HEK293 (cell line): ENCODE measurements around the gene EDARADD.
A peak's percentile ranks its signal among the peaks of the same experiment; 100 is the strongest.

Experiments
- CTCF ChIA-PET: fragments of 350-600 bp; formaldehyde crosslinking; extraction: SDS; loops from one replicate; lab custom pipeline; 2021; ENCODE audit warnings: antibody characterized with exemption; lab: Yijun Ruan, JAX
- POLR2A ChIA-PET: fragments of 300-600 bp; formaldehyde crosslinking; extraction: SDS; loops from one replicate; lab custom pipeline; 2020; ENCODE audit warnings: antibody characterized with exemption, inconsistent platforms; lab: Yijun Ruan, JAX
- H3K27ac ChIP-seq: fragments of 200-500 bp; sonication (Bioruptor generic); 2 replicates; pipeline ENCODE4 v1.5.1; 2014; ENCODE audit warnings: low read depth, low read length, control low read depth, inconsistent platforms; ENCODE audit errors: extremely low read depth
- H3K36me3 ChIP-seq, 2 experiments: fragments of 200-500 bp in 1 of 2; sonication (Bioruptor generic) in 1 of 2; 1 replicate in 1 of 2; 2 replicates in 1 of 2; pipeline ENCODE4 v1.5.1; 2014 to 2017; ENCODE audit warnings: inconsistent platforms in 2 of 2, low read length in 2 of 2; ENCODE audit not compliant: control insufficient read depth in 2 of 2, insufficient read depth in 1 of 2
- H3K4me1 ChIP-seq: fragments of 200-500 bp; sonication (Bioruptor generic); 2 replicates; pipeline ENCODE4 v1.5.1; 2014; ENCODE audit warnings: mild to moderate bottlenecking, low read length, inconsistent platforms; ENCODE audit not compliant: control insufficient read depth, insufficient read depth
- H3K4me3 ChIP-seq: 2 replicates; pipeline ENCODE4 v1.5.1; 2011; ENCODE audit warnings: low read depth, mild to moderate bottlenecking, control low read depth, low read length, moderate library complexity
- H3K9me3 ChIP-seq: fragments of 200-500 bp; sonication (Bioruptor generic); 2 replicates; pipeline ENCODE4 v1.5.1; 2014; ENCODE audit warnings: low read depth, low read length, inconsistent platforms; ENCODE audit not compliant: control insufficient read depth, insufficient read depth
- EGR2 ChIP-seq: fragments of 450-650 bp; formaldehyde crosslinking; IDR thresholded peaks from 2 replicates; pipeline ENCODE4 v1.5.1; 2016; ENCODE audit warnings: low read depth, missing biosample characterization, missing genetic modification characterization
- FEZF1 ChIP-seq: fragments of 450-650 bp; formaldehyde crosslinking; IDR thresholded peaks from 2 replicates; pipeline ENCODE4 v1.5.1; 2016; ENCODE audit warnings: missing biosample characterization, missing genetic modification characterization
- KLF8 ChIP-seq: fragments of 450-650 bp; formaldehyde crosslinking; IDR thresholded peaks from 2 replicates; pipeline ENCODE4 v1.5.1; 2016; ENCODE audit warnings: missing biosample characterization, missing genetic modification characterization
- PRDM1 ChIP-seq: fragments of 450-650 bp; formaldehyde crosslinking; IDR thresholded peaks from 2 replicates; pipeline ENCODE4; 2016; ENCODE audit warnings: missing biosample characterization, missing genetic modification characterization
- SALL2 ChIP-seq: fragments of 450-650 bp; formaldehyde crosslinking; IDR thresholded peaks from 2 replicates; pipeline ENCODE4 v1.5.0; 2017; ENCODE audit warnings: missing biosample characterization, mild to moderate bottlenecking, missing genetic modification characterization, borderline replicate concordance
- ZBTB17 ChIP-seq: fragments of 450-650 bp; formaldehyde crosslinking; IDR thresholded peaks from 2 replicates; pipeline ENCODE4 v1.5.1; 2016; ENCODE audit warnings: missing biosample characterization, missing genetic modification characterization
- ZFP69B ChIP-seq: fragments of 450-650 bp; formaldehyde crosslinking; IDR thresholded peaks from 2 replicates; pipeline ENCODE4 v1.5.1; 2016; ENCODE audit warnings: missing biosample characterization, missing genetic modification characterization
- ZNF138 ChIP-seq: fragments of 450-650 bp; formaldehyde crosslinking; IDR thresholded peaks from 2 replicates; pipeline ENCODE4 v1.5.1; 2016; ENCODE audit warnings: missing biosample characterization, missing genetic modification characterization, borderline replicate concordance
- ZNF175 ChIP-seq: fragments of 450-650 bp; formaldehyde crosslinking; IDR thresholded peaks from 2 replicates; pipeline ENCODE4 v1.5.1; 2016; ENCODE audit warnings: missing biosample characterization, missing genetic modification characterization
- ZNF248 ChIP-seq: fragments of 450-650 bp; formaldehyde crosslinking; IDR thresholded peaks from 2 replicates; pipeline ENCODE4 v1.5.1; 2017; ENCODE audit warnings: missing biosample characterization, missing genetic modification characterization
- ZNF311 ChIP-seq: fragments of 450-650 bp; formaldehyde crosslinking; IDR thresholded peaks from 2 replicates; pipeline ENCODE4 v1.5.1; 2017; ENCODE audit warnings: missing biosample characterization, missing genetic modification characterization, borderline replicate concordance
- ZNF37A ChIP-seq: fragments of 450-650 bp; IDR thresholded peaks from 2 replicates; pipeline ENCODE4 v1.5.1; 2018; ENCODE audit warnings: missing biosample characterization, missing genetic modification characterization
- ZNF510 ChIP-seq: fragments of 450-650 bp; formaldehyde crosslinking; IDR thresholded peaks from 2 replicates; pipeline ENCODE4 v1.5.1; 2018; ENCODE audit warnings: mild to moderate bottlenecking, missing genetic modification characterization, missing biosample characterization; ENCODE audit not compliant: insufficient replicate concordance
- ZNF555 ChIP-seq: fragments of 450-650 bp; formaldehyde crosslinking; conservative IDR thresholded peaks from 2 replicates; pipeline ENCODE4 v1.5.1; 2017; ENCODE audit warnings: missing biosample characterization, mild to moderate bottlenecking, missing genetic modification characterization, inconsistent platforms
- ZNF558 ChIP-seq: fragments of 450-650 bp; formaldehyde crosslinking; IDR thresholded peaks from 2 replicates; pipeline ENCODE4 v1.5.1; 2016; ENCODE audit warnings: missing biosample characterization, missing genetic modification characterization
- ZNF560 ChIP-seq: fragments of 450-650 bp; formaldehyde crosslinking; IDR thresholded peaks from 2 replicates; pipeline ENCODE4 v1.5.1; 2017; ENCODE audit warnings: missing biosample characterization, missing genetic modification characterization, borderline replicate concordance
- ZNF571 ChIP-seq: fragments of 450-650 bp; formaldehyde crosslinking; IDR thresholded peaks from 2 replicates; pipeline ENCODE4 v1.5.0; 2017; ENCODE audit warnings: missing biosample characterization, missing genetic modification characterization
- ZNF621 ChIP-seq: fragments of 450-650 bp; formaldehyde crosslinking; IDR thresholded peaks from 2 replicates; pipeline ENCODE4 v1.5.1; 2017; ENCODE audit warnings: missing biosample characterization, missing genetic modification characterization
- ZNF654 ChIP-seq: fragments of 450-650 bp; formaldehyde crosslinking; IDR thresholded peaks from 2 replicates; pipeline ENCODE4 v1.5.1; 2016; ENCODE audit warnings: low read depth, missing biosample characterization, missing genetic modification characterization
- ZNF660 ChIP-seq: fragments of 450-650 bp; IDR thresholded peaks from 2 replicates; pipeline ENCODE4 v1.5.1; 2018; ENCODE audit warnings: missing biosample characterization, mild to moderate bottlenecking, missing genetic modification characterization
- ZNF791 ChIP-seq: fragments of 450-650 bp; formaldehyde crosslinking; IDR thresholded peaks from 2 replicates; pipeline ENCODE4 v1.5.1; 2016; ENCODE audit warnings: missing biosample characterization, missing genetic modification characterization
- ZXDB ChIP-seq: fragments of 450-650 bp; formaldehyde crosslinking; IDR thresholded peaks from 2 replicates; pipeline ENCODE4 v1.5.1; 2016; ENCODE audit warnings: missing biosample characterization, missing genetic modification characterization
- TF ChIP-seq, protein P1 (sequence below): fragments of 450-650 bp; formaldehyde crosslinking; IDR thresholded peaks from 2 replicates; pipeline ENCODE4 v1.5.1; 2016; ENCODE audit warnings: missing biosample characterization, missing genetic modification characterization
- TF ChIP-seq, protein P2 (sequence below): fragments of 450-650 bp; formaldehyde crosslinking; IDR thresholded peaks from 2 replicates; pipeline ENCODE4 v1.5.1; 2016; ENCODE audit warnings: missing biosample characterization, missing genetic modification characterization
- TF ChIP-seq, protein P3 (sequence below): fragments of 450-650 bp; formaldehyde crosslinking; IDR thresholded peaks from 2 replicates; pipeline ENCODE4 v1.5.1; 2016; ENCODE audit warnings: missing biosample characterization, missing genetic modification characterization, low read depth
- TF ChIP-seq, protein P4 (sequence below): fragments of 450-650 bp; formaldehyde crosslinking; IDR thresholded peaks from 2 replicates; pipeline ENCODE4 v1.5.1; 2016; ENCODE audit warnings: missing biosample characterization, missing genetic modification characterization

Gene EDARADD

DNA sequence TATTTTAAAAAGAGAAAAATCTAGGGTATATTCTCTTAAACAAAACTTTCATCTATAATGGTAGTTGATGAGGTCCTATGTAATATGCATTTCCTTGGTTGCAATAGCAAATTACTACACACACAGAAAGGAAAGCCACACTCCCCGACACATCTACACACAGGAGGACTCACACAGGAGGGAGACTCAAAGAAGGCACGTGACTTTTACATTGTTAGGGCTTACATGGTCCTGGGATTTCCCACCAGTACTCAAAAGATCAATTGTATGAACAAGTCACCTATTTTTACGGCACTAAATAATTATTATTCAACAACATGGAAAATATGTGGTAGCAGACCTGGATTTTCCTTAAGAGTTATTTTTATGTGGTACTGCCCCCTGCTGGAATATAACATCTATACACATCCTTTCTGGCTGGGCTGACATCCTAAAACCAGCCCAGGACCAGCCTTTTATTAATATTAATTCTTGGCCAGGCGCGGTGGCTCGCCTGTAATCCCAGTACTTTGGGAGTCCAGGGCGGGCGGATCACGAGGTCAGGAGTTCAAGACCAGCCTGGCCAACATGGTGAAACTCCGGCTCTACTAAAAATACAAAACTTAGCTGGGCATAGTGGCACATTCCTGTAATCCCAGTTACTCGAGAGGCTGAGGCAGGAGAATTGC is 95.8 kb downstream of the EDARADD start (continued):
- TF ChIP-seq, protein P1, sequence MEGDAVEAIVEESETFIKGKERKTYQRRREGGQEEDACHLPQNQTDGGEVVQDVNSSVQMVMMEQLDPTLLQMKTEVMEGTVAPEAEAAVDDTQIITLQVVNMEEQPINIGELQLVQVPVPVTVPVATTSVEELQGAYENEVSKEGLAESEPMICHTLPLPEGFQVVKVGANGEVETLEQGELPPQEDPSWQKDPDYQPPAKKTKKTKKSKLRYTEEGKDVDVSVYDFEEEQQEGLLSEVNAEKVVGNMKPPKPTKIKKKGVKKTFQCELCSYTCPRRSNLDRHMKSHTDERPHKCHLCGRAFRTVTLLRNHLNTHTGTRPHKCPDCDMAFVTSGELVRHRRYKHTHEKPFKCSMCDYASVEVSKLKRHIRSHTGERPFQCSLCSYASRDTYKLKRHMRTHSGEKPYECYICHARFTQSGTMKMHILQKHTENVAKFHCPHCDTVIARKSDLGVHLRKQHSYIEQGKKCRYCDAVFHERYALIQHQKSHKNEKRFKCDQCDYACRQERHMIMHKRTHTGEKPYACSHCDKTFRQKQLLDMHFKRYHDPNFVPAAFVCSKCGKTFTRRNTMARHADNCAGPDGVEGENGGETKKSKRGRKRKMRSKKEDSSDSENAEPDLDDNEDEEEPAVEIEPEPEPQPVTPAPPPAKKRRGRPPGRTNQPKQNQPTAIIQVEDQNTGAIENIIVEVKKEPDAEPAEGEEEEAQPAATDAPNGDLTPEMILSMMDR (tag by site-specific recombination): peak; percentile 37; the same call in 1 of the 2 replicates
- no peak for TF ChIP-seq ZNF248 (tag by site-specific recombination)
- TF ChIP-seq, protein P2, sequence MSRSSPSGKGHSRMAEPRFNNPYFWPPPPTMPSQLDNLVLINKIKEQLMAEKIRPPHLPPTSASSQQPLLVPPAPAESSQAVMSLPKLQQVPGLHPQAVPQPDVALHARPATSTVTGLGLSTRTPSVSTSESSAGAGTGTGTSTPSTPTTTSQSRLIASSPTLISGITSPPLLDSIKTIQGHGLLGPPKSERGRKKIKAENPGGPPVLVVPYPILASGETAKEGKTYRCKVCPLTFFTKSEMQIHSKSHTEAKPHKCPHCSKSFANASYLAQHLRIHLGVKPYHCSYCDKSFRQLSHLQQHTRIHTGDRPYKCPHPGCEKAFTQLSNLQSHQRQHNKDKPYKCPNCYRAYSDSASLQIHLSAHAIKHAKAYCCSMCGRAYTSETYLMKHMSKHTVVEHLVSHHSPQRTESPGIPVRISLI (tag by site-specific recombination): no peak
- TF ChIP-seq ZNF510 (tag by site-specific recombination): no peak
- peak; percentile 79 for TF ChIP-seq ZNF654
- no peak for TF ChIP-seq ZNF558 (tag by site-specific recombination)
- TF ChIP-seq ZNF560 (tag by site-specific recombination): no peak
- TF ChIP-seq, all 188 proteins: peak for 8

DNA sequence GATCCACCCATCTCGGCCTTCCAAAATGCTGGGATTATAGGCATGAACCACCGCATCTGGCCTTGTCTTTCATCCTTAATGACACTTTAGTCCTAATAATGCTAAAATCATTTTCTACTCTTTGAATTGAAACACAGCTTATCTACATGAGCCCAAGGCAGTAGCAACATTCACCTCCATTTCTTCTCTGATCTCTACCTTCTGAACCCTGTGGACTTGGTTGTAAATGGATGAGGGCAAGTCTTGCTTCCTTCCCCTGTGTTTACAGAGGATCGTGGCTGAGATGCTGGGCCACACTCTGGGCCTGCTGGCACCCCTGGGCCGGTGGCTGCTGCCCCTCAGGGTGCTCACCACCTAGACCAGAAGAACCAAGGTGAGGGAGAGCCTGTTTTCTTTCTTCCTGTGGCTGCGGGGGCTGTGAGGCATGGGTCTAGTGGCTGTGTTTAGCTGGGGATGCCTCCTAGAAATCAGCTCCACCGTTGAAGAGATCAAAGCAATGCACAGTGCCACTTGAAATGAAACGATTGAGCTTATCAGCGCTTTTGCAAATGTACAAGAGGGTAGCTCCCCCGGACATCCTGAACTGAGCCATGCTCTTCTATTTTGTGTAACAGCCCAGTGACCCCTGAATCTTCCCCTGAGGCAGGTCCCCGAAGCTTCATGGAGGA is 97.5 kb downstream of the EDARADD start:
- ChIA-PET CTCF (interaction anchor here (0.5 to 3.2 kb wide), 7 partner anchors 8 to 385 kb away, joined by 3 to 37 read pairs (median 5); no protein-coding TSS in a partner anchor), POLR2A (interaction anchor here (0.5 kb wide), 1 partner anchor 44 kb away, joined by 3 read pairs; no protein-coding TSS in a partner anchor)
- TF ChIP-seq ZNF555 (tag by site-specific recombination) (no peak), PRDM1 (tag by site-specific recombination) (no peak), ZBTB17 (no peak), SALL2 (no peak), ZNF138 (tag by site-specific recombination) (no peak), KLF8 (tag by site-specific recombination) (no peak), FEZF1 (tag by site-specific recombination) (no peak), ZNF571 (tag by site-specific recombination) (no peak), ZNF621 (tag by site-specific recombination) (no peak), EGR2 (tag by site-specific recombination) (no peak), ZNF37A (tag by site-specific recombination) (no peak), ZNF791 (tag by site-specific recombination) (no peak), ZNF311 (no peak), ZNF660 (no peak), ZXDB (no peak), ZFP69B (no peak), ZNF175 (no peak)
- TF ChIP-seq, protein P3, sequence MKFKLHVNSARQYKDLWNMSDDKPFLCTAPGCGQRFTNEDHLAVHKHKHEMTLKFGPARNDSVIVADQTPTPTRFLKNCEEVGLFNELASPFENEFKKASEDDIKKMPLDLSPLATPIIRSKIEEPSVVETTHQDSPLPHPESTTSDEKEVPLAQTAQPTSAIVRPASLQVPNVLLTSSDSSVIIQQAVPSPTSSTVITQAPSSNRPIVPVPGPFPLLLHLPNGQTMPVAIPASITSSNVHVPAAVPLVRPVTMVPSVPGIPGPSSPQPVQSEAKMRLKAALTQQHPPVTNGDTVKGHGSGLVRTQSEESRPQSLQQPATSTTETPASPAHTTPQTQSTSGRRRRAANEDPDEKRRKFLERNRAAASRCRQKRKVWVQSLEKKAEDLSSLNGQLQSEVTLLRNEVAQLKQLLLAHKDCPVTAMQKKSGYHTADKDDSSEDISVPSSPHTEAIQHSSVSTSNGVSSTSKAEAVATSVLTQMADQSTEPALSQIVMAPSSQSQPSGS (tag by site-specific recombination): no peak
- TF ChIP-seq, protein P4, sequence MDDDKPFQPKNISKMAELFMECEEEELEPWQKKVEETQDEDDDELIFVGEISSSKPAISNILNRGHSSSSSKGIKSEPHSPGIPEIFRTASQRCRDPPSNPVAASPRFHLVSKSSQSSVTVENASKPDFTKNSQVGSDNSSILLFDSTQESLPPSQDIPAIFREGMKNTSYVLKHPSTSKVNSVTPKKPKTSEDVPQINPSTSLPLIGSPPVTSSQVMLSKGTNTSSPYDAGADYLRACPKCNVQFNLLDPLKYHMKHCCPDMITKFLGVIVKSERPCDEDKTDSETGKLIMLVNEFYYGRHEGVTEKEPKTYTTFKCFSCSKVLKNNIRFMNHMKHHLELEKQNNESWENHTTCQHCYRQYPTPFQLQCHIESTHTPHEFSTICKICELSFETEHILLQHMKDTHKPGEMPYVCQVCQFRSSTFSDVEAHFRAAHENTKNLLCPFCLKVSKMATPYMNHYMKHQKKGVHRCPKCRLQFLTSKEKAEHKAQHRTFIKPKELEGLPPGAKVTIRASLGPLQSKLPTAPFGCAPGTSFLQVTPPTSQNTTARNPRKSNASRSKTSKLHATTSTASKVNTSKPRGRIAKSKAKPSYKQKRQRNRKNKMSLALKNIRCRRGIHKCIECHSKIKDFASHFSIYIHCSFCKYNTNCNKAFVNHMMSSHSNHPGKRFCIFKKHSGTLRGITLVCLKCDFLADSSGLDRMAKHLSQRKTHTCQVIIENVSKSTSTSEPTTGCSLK: no peak
- TF ChIP-seq, all 188 proteins: peak for 0
- Histone ChIP-seq H3K9me3 (no peaks in the 10 kb centered on the region), H3K4me1 (peaks cover 3% of the 10 kb centered on the region; the same call in 1 of the 2 replicates), H3K36me3 (no peaks in the 10 kb centered on the region), H3K4me3 (no peak overlapping the region), H3K27ac (no peak overlapping the region)
